GM21423 (cell line): ENCODE data around the gene GPRC5B.

Experiments
- ATAC-seq: cut with Tn5 transposase; IDR thresholded peaks from one replicate; pipeline ENCODE4 v1.9.1; 2021; ENCODE audit warnings: mild to moderate bottlenecking, moderate library complexity; ENCODE audit not compliant: unreplicated experiment

The GPRC5B gene

DNA sequence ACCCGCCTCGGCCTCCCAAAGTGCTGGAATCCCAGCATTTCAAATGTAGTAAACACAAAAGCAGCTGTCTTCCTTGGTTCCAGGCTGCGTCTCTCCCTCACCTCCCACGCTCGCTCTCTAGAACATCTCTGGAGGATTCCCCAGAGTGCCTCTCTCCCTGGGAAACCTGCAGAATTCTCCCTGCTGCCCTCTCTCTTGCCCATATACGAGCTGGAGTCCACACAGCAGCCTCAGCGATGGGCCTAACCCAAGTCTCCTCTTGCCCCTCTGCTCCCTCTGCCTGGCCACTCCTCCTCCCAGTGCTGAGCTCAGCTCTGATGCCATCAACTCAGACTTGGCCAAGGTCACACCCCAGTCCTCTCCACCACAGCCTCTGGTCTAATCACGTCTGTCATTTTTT, 10.6 kb downstream of the GPRC5B start:
- no peak for ATAC-seq

DNA sequence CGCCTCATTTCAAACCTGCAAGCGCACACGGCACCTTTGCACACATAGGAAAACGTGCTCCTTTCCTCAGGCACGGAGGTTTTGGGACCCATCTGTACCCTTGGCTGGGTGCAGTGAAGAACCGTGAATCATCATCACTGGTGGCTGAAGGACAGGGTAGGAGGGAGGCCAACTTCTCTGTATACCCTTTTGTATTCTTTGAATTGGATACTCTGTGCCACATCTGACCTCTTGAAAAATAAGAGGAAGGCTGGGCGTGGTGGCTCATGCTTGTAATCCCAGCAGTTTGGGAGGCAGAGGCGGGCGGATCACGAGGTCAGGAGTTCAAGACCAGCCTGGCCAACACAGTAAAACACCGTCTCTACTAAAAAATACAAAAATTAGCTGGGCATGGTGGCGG, 11.7 kb downstream of the GPRC5B start:
- ATAC-seq: no peak

DNA sequence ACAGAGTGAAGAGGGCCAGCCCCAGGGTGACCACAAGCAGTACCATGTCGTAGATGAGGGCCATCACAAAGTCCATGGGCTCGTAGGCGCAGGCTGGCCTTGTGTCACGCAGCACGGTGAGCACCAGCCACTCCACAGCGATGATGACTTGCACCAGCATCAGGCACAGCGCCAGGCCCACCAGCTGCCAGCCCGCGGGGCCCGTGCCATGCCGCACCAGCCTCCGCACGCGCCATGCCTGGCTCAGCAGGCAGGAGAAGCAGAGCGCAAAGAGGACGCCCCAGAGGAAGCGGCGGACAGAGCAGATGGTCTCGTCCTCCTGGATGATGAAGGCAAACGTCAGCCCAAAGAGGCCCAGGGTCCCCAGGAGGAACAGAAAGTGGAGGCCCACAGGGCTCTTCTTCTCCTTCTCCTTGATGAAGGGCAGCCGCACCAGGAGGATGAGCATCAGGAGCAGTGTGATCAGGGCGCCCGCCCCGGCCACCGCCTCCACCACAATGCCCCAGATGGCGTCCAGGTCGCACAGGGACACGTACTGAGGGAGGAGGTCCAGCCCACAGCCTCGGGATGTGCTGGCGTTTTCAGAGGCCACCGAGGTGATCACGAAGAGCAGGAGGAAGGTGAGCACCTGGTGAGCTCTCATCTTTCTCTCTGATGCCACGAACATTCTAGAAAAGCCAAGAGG, 12.3 kb downstream of the GPRC5B start:
- no peak for ATAC-seq

GRCh38 chr16:19871721-19872120, 12.9 kb downstream of the GPRC5B start:
- no peak for ATAC-seq

GRCh38 chr16:19868421-19868820, 16.2 kb downstream of the GPRC5B start:
- no peak for ATAC-seq

DNA sequence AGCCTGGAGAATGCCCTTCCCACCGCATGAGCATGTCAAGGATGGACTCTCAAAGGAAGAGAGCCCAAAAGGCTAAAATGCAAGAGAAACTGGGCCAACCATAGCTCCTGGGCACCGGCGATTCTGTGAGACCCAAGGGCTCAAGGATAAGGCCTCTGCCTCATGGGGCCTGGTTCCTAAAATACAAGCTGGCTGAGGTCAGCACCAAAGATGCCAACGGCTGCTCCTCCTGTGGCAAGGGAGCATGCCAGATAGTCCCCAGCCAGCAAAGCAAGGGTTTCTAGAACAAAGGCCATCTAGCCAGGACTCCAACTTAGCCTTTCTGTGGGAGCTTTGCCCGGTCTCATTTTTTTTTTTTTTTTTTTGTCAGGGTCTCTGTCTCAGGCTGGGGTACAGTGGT, 20.1 kb downstream of the GPRC5B start:
- ATAC-seq: no peak

DNA sequence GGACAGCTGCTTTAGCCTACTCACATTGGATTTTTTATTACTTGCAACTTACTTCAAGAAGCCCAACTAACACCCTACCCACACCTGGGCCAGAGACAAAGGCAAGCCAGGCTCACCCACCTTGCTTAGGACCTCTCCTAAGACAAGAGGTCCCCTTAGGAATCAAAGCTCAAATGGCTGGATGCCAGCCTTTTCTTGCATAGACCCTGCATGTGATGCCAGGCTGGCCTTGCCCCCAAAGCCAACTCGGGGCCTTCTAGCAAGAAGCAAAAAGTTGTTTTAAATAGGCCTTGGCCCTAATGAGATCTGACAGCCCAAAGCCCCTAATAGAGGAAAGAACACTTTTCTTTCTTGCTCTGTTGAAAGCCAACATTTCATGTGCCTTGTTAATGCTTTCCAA, 20.7 kb downstream of the GPRC5B start:
- no peak for ATAC-seq

- ATAC-seq: no peak
Observed at GRCh38 chr16:19861811-19862327, 22.8 kb downstream of the GPRC5B start.

DNA sequence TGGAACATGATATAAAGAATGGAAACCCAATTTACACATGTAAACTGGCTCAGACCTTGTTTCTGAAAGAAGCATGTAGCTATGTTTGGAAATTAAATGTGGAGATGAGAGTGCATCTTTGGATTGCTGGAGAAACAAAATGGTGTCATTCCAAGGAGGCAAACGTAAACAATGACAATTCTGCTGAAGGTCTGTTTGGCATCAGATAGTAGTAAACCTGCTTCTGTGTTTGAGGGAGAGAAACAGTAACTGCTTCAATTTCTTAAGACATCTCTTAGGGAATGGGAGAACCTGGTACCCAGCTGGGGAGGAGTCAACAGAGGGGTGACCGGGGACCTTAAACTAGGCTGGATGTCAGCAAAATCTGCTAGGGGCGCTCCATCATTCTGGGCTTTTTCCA, 23.5 kb downstream of the GPRC5B start:
- ATAC-seq: no peak

- ATAC-seq: no peak
Observed at GRCh38 chr16:19860166-19861041, 24.2 kb downstream of the GPRC5B start.

- no peak for ATAC-seq
Observed at GRCh38 chr16:19859603-19860002, 25.0 kb downstream of the GPRC5B start.

DNA sequence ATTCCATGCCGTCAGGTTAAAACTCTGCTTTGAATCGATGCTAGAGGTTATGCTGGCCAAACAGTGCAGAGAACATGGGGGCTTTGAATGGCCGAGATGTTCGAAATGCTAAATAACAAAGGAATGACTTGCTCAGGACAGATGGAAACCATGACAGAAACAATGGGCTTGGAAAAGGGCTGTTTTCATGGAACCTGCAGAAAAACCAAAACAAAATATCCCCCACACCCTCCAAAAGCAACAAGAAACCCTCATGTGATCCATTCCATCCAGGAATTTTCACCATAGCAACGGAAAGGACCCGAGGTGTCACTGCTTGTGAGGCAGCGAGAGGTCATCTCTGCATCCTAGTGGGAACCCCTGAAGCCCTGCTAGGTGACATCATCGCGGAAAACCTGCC, 25.5 kb downstream of the GPRC5B start:
- ATAC-seq: no peak

DNA sequence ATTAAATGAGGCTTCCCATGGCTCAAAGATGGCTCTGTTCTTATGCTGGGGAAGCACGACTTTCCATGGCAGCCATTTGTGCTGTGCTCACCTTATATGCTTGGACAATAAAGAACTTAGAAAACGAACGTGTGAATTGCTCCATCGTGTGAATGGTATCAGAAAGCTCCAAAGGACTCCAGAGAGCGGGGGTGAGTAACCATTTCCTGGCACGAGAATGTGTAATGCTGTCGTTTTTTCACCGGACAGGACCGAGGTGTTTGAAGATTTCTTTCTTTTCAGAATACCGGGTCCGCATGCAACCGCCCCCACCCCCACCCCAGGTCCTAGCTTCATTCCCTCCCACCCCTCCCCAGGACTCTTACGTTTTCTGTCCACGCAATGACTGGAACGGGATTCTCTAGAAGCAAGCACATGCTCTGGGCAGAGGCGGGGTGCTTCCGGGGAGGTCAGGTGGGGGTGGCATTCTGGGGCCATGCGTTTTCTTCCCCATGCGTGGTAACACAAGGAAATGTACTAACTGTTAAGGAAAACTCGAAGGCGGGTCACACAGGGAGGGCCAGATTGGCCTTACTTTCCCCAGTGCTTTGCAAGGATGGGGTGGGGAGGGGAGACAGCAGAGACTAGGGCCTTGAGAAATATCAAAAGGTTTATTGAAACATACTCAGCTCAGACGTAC, 26.2 kb downstream of the GPRC5B start:
- no peak for ATAC-seq

- no peak for ATAC-seq
Observed at GRCh38 chr16:19857593-19858339, 26.9 kb downstream of the GPRC5B start.

DNA sequence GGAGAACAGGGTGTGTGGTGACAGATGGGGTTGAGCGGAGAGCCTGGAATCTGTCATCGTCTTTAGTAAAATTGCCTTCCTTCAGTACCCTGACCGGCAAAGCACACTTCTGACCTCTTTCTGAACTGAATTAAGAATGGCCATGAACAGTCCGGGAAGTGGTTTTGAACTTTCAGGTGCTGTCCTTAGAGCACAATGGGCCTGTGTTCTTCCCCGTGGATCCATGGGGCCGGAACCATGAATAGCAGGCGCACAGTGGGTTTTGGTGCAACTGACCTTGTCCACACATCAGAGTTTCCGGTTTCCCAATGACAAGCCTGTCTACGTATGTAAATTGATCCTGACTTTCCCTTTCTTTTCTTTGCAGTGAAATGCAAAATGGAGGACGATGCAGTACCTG, 28.5 kb downstream of the GPRC5B start:
- ATAC-seq: no peak

GRCh38 chr16:19854543-19854876, 30.1 kb downstream of the GPRC5B start:
- no peak for ATAC-seq

DNA sequence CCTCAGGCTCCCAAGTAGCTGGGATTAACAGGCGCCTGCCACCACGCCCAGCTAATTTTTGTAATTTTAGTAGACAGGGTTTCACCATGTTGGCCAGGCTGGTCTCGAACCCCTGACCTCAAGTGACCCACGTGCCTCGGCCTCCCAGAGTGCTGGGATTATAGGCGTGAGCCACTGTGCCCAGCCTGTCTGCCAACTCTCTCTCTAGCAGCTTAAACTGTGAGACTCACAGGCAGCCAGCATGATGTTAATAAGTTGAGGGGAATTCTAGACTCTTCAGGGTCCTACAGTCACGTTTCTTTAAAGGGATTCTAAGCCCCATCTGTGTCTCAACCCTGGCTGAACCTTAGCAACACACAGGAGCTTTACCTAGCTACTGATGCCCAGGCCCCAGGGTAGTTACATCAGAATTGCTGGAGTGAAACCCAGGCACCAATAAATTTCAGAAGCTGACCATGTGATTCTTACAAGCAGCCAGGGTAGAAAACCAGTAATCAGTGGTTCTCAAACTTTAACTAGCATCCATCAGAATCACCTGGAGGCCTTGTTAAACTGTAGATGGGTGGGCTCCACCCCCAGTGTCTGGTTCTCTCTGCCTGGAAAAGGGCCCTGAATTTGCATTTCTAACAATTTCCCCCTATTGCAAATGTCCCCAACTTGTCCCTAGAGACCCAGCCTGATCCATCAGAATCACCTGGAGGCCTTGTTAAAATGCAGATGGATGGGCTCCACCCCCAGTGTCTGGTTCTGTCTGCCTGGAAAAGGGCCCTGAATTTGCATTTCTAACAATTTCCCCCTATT, 30.7 kb downstream of the GPRC5B start:
- no peak for ATAC-seq

DNA sequence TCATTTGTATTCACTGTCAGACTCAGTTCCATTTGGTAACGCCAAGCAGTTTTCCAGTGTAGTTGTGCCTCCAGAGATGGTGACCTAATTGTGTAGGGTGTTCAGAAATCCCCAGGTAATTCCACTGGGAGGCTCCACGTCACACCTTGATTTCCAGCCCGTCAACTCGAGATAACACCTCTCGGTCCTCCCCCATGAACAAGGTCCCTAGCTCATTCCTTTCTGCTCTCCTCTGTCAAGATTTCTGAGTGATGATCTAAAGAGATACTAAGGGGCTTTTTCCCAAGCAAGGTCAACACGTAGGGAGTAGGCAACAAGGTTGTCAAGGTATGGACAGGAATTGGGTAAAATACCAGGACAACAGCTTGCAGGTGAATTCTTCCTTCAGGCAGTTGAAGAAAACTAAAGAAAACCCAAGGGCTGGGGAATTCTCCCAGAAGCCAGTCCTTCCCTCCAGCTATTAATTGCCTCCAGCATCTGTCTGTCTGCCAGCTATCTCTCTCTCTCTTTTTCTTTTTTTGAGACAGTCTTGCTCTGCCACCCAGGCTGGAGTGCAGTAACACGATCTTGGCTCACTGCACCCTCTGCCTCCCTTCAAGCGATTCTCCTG, 31.4 kb downstream of the GPRC5B start:
- no peak for ATAC-seq

DNA sequence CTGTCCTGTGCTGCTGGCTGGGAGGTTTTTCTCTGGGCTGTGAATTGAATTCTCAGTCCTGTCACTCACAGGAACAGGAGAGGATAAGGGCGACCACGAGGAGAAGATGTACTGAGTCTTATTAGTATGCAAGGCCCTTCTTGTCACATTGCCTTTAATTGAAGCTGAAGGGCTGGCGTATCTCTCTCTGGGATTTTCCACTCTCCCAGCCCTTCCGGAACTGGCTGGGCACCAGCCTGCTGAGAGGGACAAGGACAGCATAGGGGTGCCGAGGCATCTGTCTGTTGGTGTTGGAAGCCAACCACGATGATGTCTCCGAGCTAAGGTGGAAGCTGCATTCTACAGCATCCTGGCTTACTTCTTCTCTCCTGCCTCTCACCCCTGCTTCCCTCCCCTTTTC, 33.2 kb downstream of the GPRC5B start:
- no peak for ATAC-seq
